Measurements from ENCODE around the gene GLIPR2.

The GLIPR2 gene

DNA sequence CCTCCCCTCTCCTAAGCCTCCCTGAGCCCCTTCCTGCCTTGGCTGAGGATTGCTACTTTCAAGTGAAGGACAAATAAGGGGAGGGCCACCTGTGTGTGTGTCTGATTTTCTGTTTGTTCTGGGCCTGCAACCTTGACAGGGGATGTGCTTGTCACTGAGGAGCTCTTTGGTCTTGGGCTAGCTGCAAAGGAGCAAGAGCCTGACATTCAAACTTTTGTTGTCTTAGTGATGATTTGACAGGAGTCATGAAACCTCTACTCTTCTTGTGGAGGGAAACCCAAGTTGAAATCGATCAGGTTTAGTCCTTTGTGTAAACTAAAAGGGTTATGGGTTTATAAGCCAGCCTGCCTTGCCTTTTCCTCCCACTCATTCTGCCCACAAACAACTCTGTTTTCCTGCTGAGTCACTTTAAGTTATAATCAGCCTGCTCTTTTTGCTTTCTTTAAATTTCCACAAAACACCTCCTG lies 71.0 kb downstream of the GLIPR2 start:
- no peak for DNase-seq

DNA sequence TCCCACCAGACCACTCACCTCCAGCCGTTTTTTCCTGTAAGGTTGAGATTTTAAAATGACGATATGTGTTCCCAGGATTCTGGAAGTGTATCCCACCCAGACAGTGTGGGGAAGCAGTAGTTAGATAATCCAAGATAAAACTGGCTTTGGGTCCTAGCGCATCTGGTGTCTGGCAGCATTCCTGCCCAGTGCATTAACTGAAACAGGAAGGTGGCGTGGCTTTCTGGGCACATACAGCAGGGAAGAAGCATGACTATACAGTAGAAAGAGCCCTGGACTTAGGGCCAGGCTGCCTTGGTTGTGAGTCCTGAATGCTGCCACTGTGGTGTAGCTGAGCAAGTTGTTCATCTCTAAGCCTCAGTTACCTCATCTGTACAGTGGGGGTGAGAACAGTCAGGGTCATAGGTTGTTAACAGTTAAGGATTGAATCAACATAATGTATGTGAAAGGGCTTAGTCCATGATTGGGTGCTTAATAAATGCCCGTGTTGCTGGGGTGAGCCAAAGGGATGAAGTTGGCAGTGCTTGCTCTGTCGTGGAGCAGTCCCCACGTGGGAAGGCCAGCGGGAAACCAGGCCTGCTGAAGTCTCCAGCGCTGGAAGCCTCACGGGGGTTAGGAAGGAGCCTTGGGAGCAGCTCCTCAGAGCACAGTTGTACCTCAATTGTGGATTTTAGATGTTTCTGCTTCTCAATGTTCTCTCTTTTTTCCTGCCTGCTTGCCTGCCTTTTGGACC lies 72.2 kb downstream of the GLIPR2 start:
- no peak for DNase-seq

DNA sequence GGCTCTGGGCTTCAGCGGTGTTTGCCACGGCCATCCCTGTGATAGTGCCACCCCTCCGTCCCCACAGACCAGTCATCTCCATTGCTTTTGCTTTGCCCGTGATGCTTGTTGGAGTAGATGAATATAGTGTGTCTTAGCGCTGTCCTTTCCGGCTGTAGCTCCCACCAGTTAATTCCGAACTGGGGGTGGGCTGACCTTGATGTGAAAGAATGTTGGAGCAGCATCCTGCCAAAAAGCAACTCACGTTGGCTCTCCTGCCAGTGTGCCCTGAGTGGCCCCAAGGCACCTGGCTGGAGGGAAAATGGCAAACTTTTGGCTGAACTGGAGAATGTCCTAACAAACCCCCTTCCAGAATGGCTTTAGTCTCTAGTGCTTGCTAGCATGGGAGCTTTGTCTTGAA lies 74.2 kb downstream of the GLIPR2 start:
- no peak for DNase-seq

DNA sequence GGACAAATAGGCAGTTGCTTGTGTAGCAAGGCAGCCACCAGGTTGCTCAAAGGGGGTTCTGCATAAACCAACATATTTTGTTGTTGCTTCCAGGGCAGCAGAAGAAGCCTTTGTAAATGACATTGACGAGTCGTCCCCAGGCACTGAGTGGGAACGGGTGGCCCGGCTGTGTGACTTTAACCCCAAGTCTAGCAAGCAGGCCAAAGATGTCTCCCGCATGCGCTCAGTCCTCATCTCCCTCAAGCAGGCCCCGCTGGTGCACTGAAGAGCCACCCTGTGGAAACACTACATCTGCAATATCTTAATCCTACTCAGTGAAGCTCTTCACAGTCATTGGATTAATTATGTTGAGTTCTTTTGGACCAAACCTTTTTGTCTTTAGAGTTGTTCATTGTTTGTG lies 75.0 kb downstream of the GLIPR2 start:
- DNase-seq: no peak

DNA sequence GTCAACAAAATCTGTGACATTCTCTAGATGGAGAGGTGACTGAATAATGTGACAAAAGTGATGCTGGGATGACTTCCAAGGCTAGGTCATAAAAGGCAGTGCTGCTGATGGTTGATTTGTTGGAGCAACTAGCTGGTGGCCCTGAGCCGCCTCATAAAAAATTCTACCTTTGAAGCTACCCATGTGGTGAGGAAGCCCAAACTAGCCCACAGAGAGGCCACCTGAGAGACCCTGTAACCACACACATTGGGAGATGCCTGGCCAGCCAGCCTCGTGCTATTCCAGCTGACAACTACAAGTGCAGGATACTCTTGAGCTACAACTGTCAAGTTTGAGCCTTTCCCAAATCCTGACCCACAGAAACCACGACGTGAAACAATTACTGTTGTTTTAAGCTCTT lies 76.9 kb downstream of the GLIPR2 start:
- DNase-seq: no peak
